Endothelial cell of umbilical vein (primary cell): ENCODE data around the gene BCR. TPM values are rescaled to one million over a fixed set of nuclear protein-coding genes. Genes with fewer than 3 reads are reported as not detected.

Experiments used
- BruUV-seq: library from RNA; stranded (reverse); fragments of 400-500 nt; replicated peaks from 2 replicates; lab custom pipeline; 2021; lab: Mats Ljungman, UMichigan
- CTCF ChIA-PET: fragments of 300-600, 350-600 bp; sonication (Branson Sonifier 250); formaldehyde crosslinking; loops from one replicate; lab custom pipeline; 2021; ENCODE audit warnings: antibody characterized with exemption, inconsistent platforms; lab: Charles Lee
- POLR2A ChIA-PET: fragments of 300-600, 350-600 bp; sonication (Branson Sonifier 250); formaldehyde crosslinking; loops from one replicate; lab custom pipeline; 2021; ENCODE audit warnings: antibody characterized with exemption, inconsistent platforms; lab: Charles Lee
- DNase-seq: peaks from one replicate; pipeline ENCODE4 v3.0.0-alpha.2; 2011; ENCODE audit warnings: low read depth, low spot score
- FAIRE-seq: peaks from 2 replicates; lab custom pipeline; 2011; peaks lifted over from hg19 to GRCh38; lab: Jason Lieb, UNC
- H2AFZ ChIP-seq: 2 replicates; pipeline ENCODE4 v1.6.0; 2012; ENCODE audit warnings: low read depth, low read length, control low read depth, inconsistent platforms
- H3K27ac ChIP-seq: 2 replicates; pipeline ENCODE4 v1.5.1; 2011; ENCODE audit warnings: low read depth, mild to moderate bottlenecking, control low read depth, low read length, moderate library complexity; ENCODE audit not compliant: insufficient read depth
- H3K27me3 ChIP-seq, 2 experiments: 2 replicates each; pipeline versions ENCODE4 v1.6.0 to v1.6.1; 2011; ENCODE audit warnings: low read length in 2 of 2, mixed read lengths in 1 of 2; ENCODE audit not compliant: control insufficient read depth in 2 of 2, insufficient read depth in 2 of 2
- H3K36me3 ChIP-seq, 2 experiments: 2 replicates in 1 of 2; 3 replicates in 1 of 2; pipeline ENCODE4 v1.5.1; 2011; ENCODE audit warnings: low read length in 2 of 2, mild to moderate bottlenecking in 1 of 2, moderate library complexity in 1 of 2; ENCODE audit not compliant: control insufficient read depth in 2 of 2, insufficient read depth in 2 of 2; ENCODE audit errors: extremely low read depth in 1 of 2
- H3K4me1 ChIP-seq: 3 replicates; pipeline ENCODE4 v1.5.1; 2011; ENCODE audit warnings: mild to moderate bottlenecking, low read length; ENCODE audit not compliant: control insufficient read depth, insufficient read depth; ENCODE audit errors: extremely low read depth
- H3K4me2 ChIP-seq: 2 replicates; pipeline ENCODE4 v1.6.1; 2011; ENCODE audit warnings: low read length, control low read depth, mixed read lengths; ENCODE audit not compliant: insufficient read depth
- H3K4me3 ChIP-seq, 3 experiments: fragments of 200-600 bp in 1 of 3; sonication (generic), shearing (Covaris generic) in 1 of 3; replicated peaks in 1 of 3; 2 replicates each; pipeline ENCODE4 v1.5.1; 2011 to 2016; ENCODE audit warnings: control low read depth in 3 of 3, low read length in 3 of 3, mild to moderate bottlenecking in 2 of 3, inconsistent platforms in 1 of 3, low read depth in 1 of 3, moderate library complexity in 1 of 3; ENCODE audit not compliant: insufficient read depth in 1 of 3
- H3K79me2 ChIP-seq: 2 replicates; pipeline ENCODE4 v1.6.0; 2012; ENCODE audit warnings: low read length, inconsistent platforms; ENCODE audit not compliant: control insufficient read depth, insufficient read depth
- H3K9ac ChIP-seq: replicated peaks from 2 replicates; pipeline ENCODE3; 2011; ENCODE audit warnings: low read length, control low read depth; ENCODE audit not compliant: insufficient read depth; ENCODE audit errors: extremely low read depth
- H3K9me1 ChIP-seq: replicated peaks from 3 replicates; pipeline ENCODE4 v1.6.0; 2011; ENCODE audit warnings: mild to moderate bottlenecking, low read length; ENCODE audit not compliant: control insufficient read depth, insufficient read depth; ENCODE audit errors: extremely low read depth
- H3K9me3 ChIP-seq: replicated peaks from 2 replicates; pipeline ENCODE4 v1.5.1; 2012; ENCODE audit warnings: low read length, inconsistent platforms; ENCODE audit not compliant: control insufficient read depth, insufficient read depth
- H4K20me1 ChIP-seq: replicated peaks from 2 replicates; pipeline ENCODE3; 2011; ENCODE audit warnings: mild to moderate bottlenecking, low read length; ENCODE audit not compliant: control insufficient read depth, insufficient read depth; ENCODE audit errors: extremely low read depth
- CTCF ChIP-seq, 2 donors: IDR thresholded peaks; 1 replicate in 1 of 2; 2 replicates in 1 of 2; pipeline ENCODE4 v1.5.1; 2011; ENCODE audit warnings: low read length in 2 of 2, mild to moderate bottlenecking in 2 of 2, moderate library complexity in 2 of 2, control low read depth in 1 of 2, inconsistent platforms in 1 of 2, low read depth in 1 of 2; ENCODE audit not compliant: insufficient read depth in 1 of 2; ENCODE audit errors: extremely low read depth in 1 of 2
- EZH2 ChIP-seq: IDR thresholded peaks from 2 replicates; pipeline ENCODE4 v1.6.1; 2012; ENCODE audit warnings: borderline replicate concordance, low read depth, mild to moderate bottlenecking, moderate library complexity, low read length, inconsistent platforms; ENCODE audit not compliant: severe bottlenecking
- FOS ChIP-seq: IDR thresholded peaks from 2 replicates; pipeline ENCODE4 v1.6.1; 2011; ENCODE audit warnings: mild to moderate bottlenecking, low read length, moderate library complexity, borderline replicate concordance; ENCODE audit not compliant: insufficient read depth
- GATA2 ChIP-seq: IDR thresholded peaks from 2 replicates; pipeline ENCODE4 v1.7.0; 2011; ENCODE audit warnings: low read depth, mild to moderate bottlenecking, moderate library complexity, mixed read lengths, low read length; ENCODE audit not compliant: insufficient read length, insufficient read depth
- JUN ChIP-seq: IDR thresholded peaks from 2 replicates; pipeline ENCODE4 v1.6.1; 2011; ENCODE audit warnings: borderline replicate concordance, low read depth; ENCODE audit not compliant: insufficient read length, insufficient read depth
- MAX ChIP-seq: IDR thresholded peaks from 2 replicates; pipeline ENCODE4 v1.6.1; 2011; ENCODE audit not compliant: insufficient read depth, insufficient read length
- MYC ChIP-seq: IDR thresholded peaks from one replicate; pipeline ENCODE4 v1.6.1; 2011; ENCODE audit warnings: mild to moderate bottlenecking, low read depth, low read length
- POLR2A ChIP-seq: IDR thresholded peaks from 2 replicates; pipeline ENCODE4 v1.6.1; 2012; ENCODE audit warnings: low read depth, mild to moderate bottlenecking, control low read depth, low read length
- POLR2AphosphoS5 ChIP-seq: IDR thresholded peaks from 2 replicates; pipeline ENCODE4 v1.6.1; 2012; ENCODE audit warnings: low read depth, mild to moderate bottlenecking, control low read depth, low read length, moderate library complexity; ENCODE audit not compliant: insufficient read depth
- dilution Hi-C: fragments of 300-500 bp; cut with MboI; formaldehyde crosslinking; loops from one replicate; pipeline ENCODE4 v1.15.0; 2019; ENCODE audit warnings: low sequenced_read_pairs; ENCODE audit not compliant: extremely low pct_ligation_motif_present
- intact Hi-C: fragments of 100-400 bp; cut with micrococcal nuclease; formaldehyde crosslinking; loops from one replicate; pipeline ENCODE4 v1.10.0; 2022
- polyA plus RNA-seq, 4 experiments: library from polyadenylated mRNA; depleted of rRNA in 3 of 4; stranded (reverse) in 3 of 4; unstranded in 1 of 4; fragments of >200 nt; gene quantifications; 2 replicates each; pipeline versions ENCODE4 v1.2.1 to v1.2.3, GENCODE V29; 2011 to 2012; ENCODE audit warnings: missing spikeins in 1 of 4
- total RNA-seq: library from RNA; stranded (reverse); gene quantifications from 2 replicates; pipeline ENCODE4 v1.2.3, GENCODE V29; 2021

Gene BCR
- total and polyA plus RNA-seq, 2 donors (not counting 3 experiments of a cell fraction or from before 2014, with no cell fraction given): 129 to 141 TPM

GRCh38 chr22:23182309-23183060 is 2.2 kb downstream of the BCR start:
- peaks cover 0 to 6% of the 10 kb centered on the region in 2 experiments for H3K36me3 ChIP-seq
- intact Hi-C loops: loop anchor here (1.0 kb wide), 2 partner anchors 34 to 37 kb away; no protein-coding TSS in a partner anchor
- peaks cover 69% of the 10 kb centered on the region for H3K79me2 ChIP-seq
- H3K9me3 ChIP-seq: no peaks in the 10 kb centered on the region
- TF ChIP-seq MAX (no peak), GATA2 (peak; percentile 57)
- H3K4me1 ChIP-seq: peaks cover 50% of the 10 kb centered on the region
- peak; percentile 68 for DNase-seq
- dilution Hi-C loops: no loop called here
- POLR2A ChIA-PET: no interaction called here
- H3K4me2 ChIP-seq: peak overlapping the region; percentile 68
- FAIRE-seq: peak; percentile 75
- no peak overlapping the region for H2AFZ ChIP-seq
- CTCF ChIA-PET: interaction anchor here (0.9 to 12.6 kb wide), 12 partner anchors 13 to 203 kb away, joined by 3 to 451 read pairs (median 6); no protein-coding TSS in a partner anchor
- no TSS peak for BruUV-seq
- H3K9ac ChIP-seq: peak overlapping the region; percentile 55
- H3K4me3 ChIP-seq: peak overlapping the region; percentile 38 to 90 (median 89)
- H4K20me1 ChIP-seq: no peaks in the 10 kb centered on the region
- H3K9me1 ChIP-seq: no peaks in the 10 kb centered on the region
- no peaks in the 10 kb centered on the region for H3K27me3 ChIP-seq
- peak overlapping the region; percentile 54 for H3K27ac ChIP-seq

- Histone ChIP-seq H3K9me3 (no peaks in the 10 kb centered on the region), H4K20me1 (no peaks in the 10 kb centered on the region), H3K4me3 (peak overlapping the region; percentile 38 to 90 (median 89)), H3K79me2 (peaks cover 76% of the 10 kb centered on the region), H3K36me3 (peaks cover 0 to 7% of the 10 kb centered on the region in 2 experiments), H3K4me1 (peaks cover 57% of the 10 kb centered on the region), H3K27me3 (no peaks in the 10 kb centered on the region), H3K9ac (peak overlapping the region; percentile 55), H2AFZ (no peak overlapping the region), H3K27ac (peak overlapping the region; percentile 54), H3K9me1 (no peaks in the 10 kb centered on the region), H3K4me2 (peak overlapping the region; percentile 68)
- intact Hi-C loops (loop anchor here (1.0 kb wide), 1 partner anchor 33 kb away; no protein-coding TSS in a partner anchor), dilution Hi-C loops (no loop called here)
- BruUV-seq: no TSS peak
- POLR2A ChIA-PET: interaction anchor here (0.6 to 1.5 kb wide), 2 partner anchors 11 to 35 kb away, joined by 3 to 4 read pairs; no protein-coding TSS in a partner anchor
- peak; percentile 79 for DNase-seq
- no peak for TF ChIP-seq POLR2A
- TF ChIP-seq EZH2: no peak
- TF ChIP-seq FOS: no peak
- TF ChIP-seq GATA2: no peak
- no peak for TF ChIP-seq CTCF (IDR thresholded peaks at IDR 0.05; ENCODE audit: extremely low read depth in 1 of 2, insufficient read depth in 1 of 2, low read depth in 1 of 2, low read length in 2 of 2)
- TF ChIP-seq POLR2AphosphoS5: no peak
- no peak for TF ChIP-seq JUN
- no peak for TF ChIP-seq MAX
- TF ChIP-seq MYC: no peak
- CTCF ChIA-PET: interaction anchor here (0.9 to 12.6 kb wide), 12 partner anchors 12 to 203 kb away, joined by 3 to 451 read pairs (median 5); no protein-coding TSS in a partner anchor
- peak; percentile 79 for FAIRE-seq
These were observed 2.9 kb downstream of the BCR start for GRCh38 chr22:23183061-23183698.
